Prostate gland (tissue), 2 donors: ENCODE measurements around the gene FAM118B.

ENCODE experiments used
- CTCF ChIP-seq, 4 experiments: fragments of 200-600 bp in 2 of 4; fragments of 450-650 bp in 2 of 4; sonication (generic) in 2 of 4; IDR thresholded peaks; 1 replicate in 3 of 4; 2 replicates in 1 of 4; pipeline ENCODE4 v1.5.1; 2016 to 2019; ENCODE audit warnings: antibody characterized with exemption in 4 of 4, mild to moderate bottlenecking in 2 of 4, moderate library complexity in 2 of 4
- POLR2A ChIP-seq: fragments of 450-650 bp; IDR thresholded peaks from one replicate; pipeline ENCODE4 v1.6.1; 2016; ENCODE audit warnings: antibody characterized with exemption, mild to moderate bottlenecking

GRCh38 chr11:126267650-126268049, 56.1 kb downstream of the FAM118B start:
- no peak for TF ChIP-seq CTCF (IDR thresholded peaks at IDR 0.05)
- no peak for TF ChIP-seq POLR2A
